Kidney epithelial cell (primary cell): ENCODE measurements around the gene SMC3. TPM values are rescaled to one million over a fixed set of nuclear protein-coding genes. Genes with fewer than 3 reads are reported as not detected.

Experiments
- DNase-seq: peaks from one replicate; pipeline ENCODE4 v3.0.0-alpha.2; 2010; ENCODE audit warnings: low read depth
- H3K27me3 ChIP-seq: 2 replicates; pipeline ENCODE4 v1.6.0; 2011; ENCODE audit warnings: low read length; ENCODE audit not compliant: control insufficient read depth, insufficient read depth
- H3K36me3 ChIP-seq: 2 replicates; pipeline ENCODE4 v1.5.1; 2011; ENCODE audit warnings: low read length; ENCODE audit not compliant: control insufficient read depth, insufficient read depth
- H3K4me3 ChIP-seq: 2 replicates; pipeline ENCODE4 v1.5.1; 2011; ENCODE audit warnings: low read depth, mild to moderate bottlenecking, control low read depth, low read length
- CTCF ChIP-seq: IDR thresholded peaks from 2 replicates; pipeline ENCODE4 v1.5.1; 2011; ENCODE audit warnings: mild to moderate bottlenecking, moderate library complexity, low read length, control low read depth, inconsistent platforms; ENCODE audit not compliant: insufficient read depth, poor library complexity, severe bottlenecking
- total RNA-seq: library from RNA; depleted of rRNA; stranded (reverse); fragments of >200 nt; gene quantifications from 2 replicates; pipeline ENCODE4 v1.2.3, GENCODE V29; 2015

Gene SMC3
- total RNA-seq = 31.4 and 35.3 TPM in 2 replicates

GRCh38 chr10:110567201-110568054 is at the start of gene SMC3:
SMC3 (plus strand) TSS chr10:110567695; CDS start chr10:110567817, 122 bp downstream.
- no peak for TF ChIP-seq CTCF
- H3K27me3 ChIP-seq = no peaks in the 10 kb centered on the region
- H3K36me3 ChIP-seq = no peaks in the 10 kb centered on the region
- H3K4me3 ChIP-seq = peak within 1 kb of the TSS; percentile 93
- DNase-seq = peak; percentile 64

- Histone ChIP-seq H3K27me3 (no peaks in the 10 kb centered on the region), H3K36me3 (no peaks in the 10 kb centered on the region), H3K4me3 (no peak overlapping the region)
- no peak for DNase-seq
- no peak for TF ChIP-seq CTCF
Observed at GRCh38 chr10:110522365-110522988, 45.0 kb upstream of the SMC3 start.

GRCh38 chr10:110523736-110524135 is 43.8 kb upstream of the SMC3 start:
- no peaks in the 10 kb centered on the region for H3K27me3 ChIP-seq
- no peaks in the 10 kb centered on the region for H3K36me3 ChIP-seq
- DNase-seq = no peak
- no peak for TF ChIP-seq CTCF
- no peak overlapping the region for H3K4me3 ChIP-seq

GRCh38 chr10:110524179-110524858 is 43.2 kb upstream of the SMC3 start:
- Histone ChIP-seq H3K36me3 (no peaks in the 10 kb centered on the region), H3K27me3 (no peaks in the 10 kb centered on the region), H3K4me3 (no peak overlapping the region)
- no peak for DNase-seq
- no peak for TF ChIP-seq CTCF

- H3K27me3 ChIP-seq = no peaks in the 10 kb centered on the region
- TF ChIP-seq CTCF = no peak
- no peaks in the 10 kb centered on the region for H3K36me3 ChIP-seq
- no peak for DNase-seq
- no peak overlapping the region for H3K4me3 ChIP-seq
Observed at GRCh38 chr10:110524859-110525232, 42.6 kb upstream of the SMC3 start.
